PC-9 (cell line): ENCODE measurements around the gene SPAG9. TPM values are rescaled to one million over a fixed set of nuclear protein-coding genes. Genes with fewer than 3 reads are reported as not detected.

Source experiments
- BruUV-seq: library from RNA; stranded (reverse); fragments of 400-500 nt; replicated peaks from 2 replicates; lab custom pipeline; 2021; lab: Mats Ljungman, UMichigan
- CTCF ChIA-PET: fragments of 300-600 bp; sonication (Branson Sonifier 250); formaldehyde crosslinking; loops from one replicate; lab custom pipeline; 2022; ENCODE audit warnings: antibody characterized with exemption; lab: Charles Lee
- POLR2A ChIA-PET: fragments of 300-600 bp; sonication (Branson Sonifier 250); formaldehyde crosslinking; loops from one replicate; lab custom pipeline; 2022; ENCODE audit warnings: antibody characterized with exemption; ENCODE audit not compliant: unreplicated experiment; lab: Charles Lee
- DNase-seq, 2 experiments: peaks; one replicate each; pipeline versions ENCODE4 v3.0.0 to v3.0.0-alpha.2; 2015 to 2022; ENCODE audit warnings: mixed read lengths in 1 of 2
- H2AFZ ChIP-seq: fragments of 200-600 bp; sonication (generic); 2 replicates; pipeline ENCODE4 v1.8.1; 2017; ENCODE audit warnings: antibody characterized with exemption
- H3F3A ChIP-seq: fragments of 200-600 bp; sonication (generic); 2 replicates; pipeline ENCODE4 v1.8.1; 2017; ENCODE audit warnings: antibody characterized with exemption, mild to moderate bottlenecking, low read depth; ENCODE audit not compliant: insufficient read depth
- H3K27ac ChIP-seq: fragments of 200-600 bp; sonication (generic); 2 replicates; pipeline ENCODE4 v1.6.1; 2016; ENCODE audit warnings: mixed run types
- H3K27me3 ChIP-seq: fragments of 200-600 bp; sonication (generic); 2 replicates; pipeline ENCODE4 v1.6.1; 2016; ENCODE audit warnings: low read depth, mixed run types; ENCODE audit not compliant: insufficient read depth
- H3K36me3 ChIP-seq: fragments of 200-600 bp; sonication (generic); 2 replicates; pipeline ENCODE4 v1.6.1; 2016; ENCODE audit warnings: low read depth, mixed run types
- H3K4me1 ChIP-seq: fragments of 200-600 bp; sonication (generic); replicated peaks from 2 replicates; pipeline ENCODE4 v1.6.1; 2016; ENCODE audit warnings: mixed run types; ENCODE audit not compliant: insufficient read depth
- H3K4me2 ChIP-seq: fragments of 200-600 bp; sonication (generic); 2 replicates; pipeline ENCODE4 v1.6.1; 2017; ENCODE audit warnings: mixed run types
- H3K4me3 ChIP-seq: fragments of 200-600 bp; sonication (generic); 2 replicates; pipeline ENCODE4 v1.6.1; 2016; ENCODE audit warnings: mixed run types
- H3K79me2 ChIP-seq: fragments of 200-600 bp; sonication (generic); 2 replicates; pipeline ENCODE4 v1.6.1; 2017; ENCODE audit warnings: low read depth, mixed run types
- H3K9me2 ChIP-seq: fragments of 200-600 bp; sonication (generic); 2 replicates; pipeline ENCODE4 v1.8.1; 2017; ENCODE audit warnings: mild to moderate bottlenecking; ENCODE audit not compliant: insufficient read depth
- H3K9me3 ChIP-seq: fragments of 200-600 bp; sonication (generic); 2 replicates; pipeline ENCODE4 v1.8.1; 2016; ENCODE audit warnings: low read depth; ENCODE audit not compliant: insufficient read depth
- H4K20me1 ChIP-seq: fragments of 200-600 bp; sonication (generic); 2 replicates; pipeline ENCODE4 v1.8.1; 2017; ENCODE audit not compliant: insufficient read depth
- EZH2 ChIP-seq: fragments of 200-600 bp; sonication (generic); IDR thresholded peaks from 2 replicates; pipeline ENCODE4 v1.8.0; 2017; ENCODE audit warnings: antibody characterized with exemption, low read depth
- intact Hi-C: fragments of 100-400 bp; cut with micrococcal nuclease; formaldehyde crosslinking; loops from one replicate; pipeline ENCODE4 v1.10.0; 2022; ENCODE audit not compliant: unreplicated experiment
- total RNA-seq: library from RNA; stranded (reverse); gene quantifications from 2 replicates; pipeline ENCODE4 v1.2.3, GENCODE V29; 2021
- TF ChIP-seq, protein P1 (sequence below): fragments of 200-600 bp; sonication (generic); conservative IDR thresholded peaks from 2 replicates; pipeline ENCODE4 v1.6.1; 2017; ENCODE audit warnings: mixed run types, antibody characterized with exemption, mild to moderate bottlenecking, moderate library complexity

Gene SPAG9
- total RNA-seq, 1 experiment from 2014 or later, result 51.8 TPM

DNA sequence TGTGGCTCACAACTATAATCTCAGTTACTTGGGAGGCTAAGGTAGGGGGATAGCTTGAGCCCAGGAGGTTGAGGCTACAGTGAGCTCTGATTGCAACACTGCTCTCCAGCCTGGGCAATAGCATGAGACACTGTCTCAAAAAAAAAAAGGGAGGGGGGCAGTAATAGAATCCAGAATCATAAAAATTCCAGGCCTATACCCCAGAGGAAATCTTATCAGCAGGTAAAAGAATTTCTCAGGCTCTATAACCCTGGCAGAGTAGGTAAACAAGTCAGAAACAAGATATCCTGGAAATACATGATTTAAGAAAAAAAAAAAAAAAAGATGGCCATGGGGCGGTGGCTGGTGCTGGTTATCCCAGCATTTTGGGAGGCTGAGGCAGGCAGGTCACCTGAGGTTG is 12.9 kb downstream of the SPAG9 start:
- Histone ChIP-seq H3K4me1 (0 out of 2 replicates have a peak, but pooled peaks cover 6% of the 10 kb centered on the region), H2AFZ (no peak overlapping the region), H3K36me3 (no peaks in the 10 kb centered on the region), H3K4me2 (no peak overlapping the region), H4K20me1 (peaks cover 26% of the 10 kb centered on the region), H3K79me2 (peaks cover 68% of the 10 kb centered on the region), H3K4me3 (no peak overlapping the region), H3K27me3 (no peaks in the 10 kb centered on the region), H3K27ac (no peak overlapping the region), H3F3A (peaks cover 4% of the 10 kb centered on the region; the same call in 1 of the 2 replicates), H3K9me2 (no peaks in the 10 kb centered on the region), H3K9me3 (no peaks in the 10 kb centered on the region)
- CTCF ChIA-PET, result interaction anchor here (0.6 kb wide), 1 partner anchor 80 kb away, joined by 3 read pairs; no protein-coding TSS in a partner anchor
- BruUV-seq, result no TSS peak
- intact Hi-C loops, result no loop called here
- DNase-seq, result peak in 1 of 2 experiments; percentile 57
- TF ChIP-seq EZH2, result no peak
- TF ChIP-seq, protein P1, sequence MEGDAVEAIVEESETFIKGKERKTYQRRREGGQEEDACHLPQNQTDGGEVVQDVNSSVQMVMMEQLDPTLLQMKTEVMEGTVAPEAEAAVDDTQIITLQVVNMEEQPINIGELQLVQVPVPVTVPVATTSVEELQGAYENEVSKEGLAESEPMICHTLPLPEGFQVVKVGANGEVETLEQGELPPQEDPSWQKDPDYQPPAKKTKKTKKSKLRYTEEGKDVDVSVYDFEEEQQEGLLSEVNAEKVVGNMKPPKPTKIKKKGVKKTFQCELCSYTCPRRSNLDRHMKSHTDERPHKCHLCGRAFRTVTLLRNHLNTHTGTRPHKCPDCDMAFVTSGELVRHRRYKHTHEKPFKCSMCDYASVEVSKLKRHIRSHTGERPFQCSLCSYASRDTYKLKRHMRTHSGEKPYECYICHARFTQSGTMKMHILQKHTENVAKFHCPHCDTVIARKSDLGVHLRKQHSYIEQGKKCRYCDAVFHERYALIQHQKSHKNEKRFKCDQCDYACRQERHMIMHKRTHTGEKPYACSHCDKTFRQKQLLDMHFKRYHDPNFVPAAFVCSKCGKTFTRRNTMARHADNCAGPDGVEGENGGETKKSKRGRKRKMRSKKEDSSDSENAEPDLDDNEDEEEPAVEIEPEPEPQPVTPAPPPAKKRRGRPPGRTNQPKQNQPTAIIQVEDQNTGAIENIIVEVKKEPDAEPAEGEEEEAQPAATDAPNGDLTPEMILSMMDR, result no peak
- POLR2A ChIA-PET, result no interaction called here

DNA sequence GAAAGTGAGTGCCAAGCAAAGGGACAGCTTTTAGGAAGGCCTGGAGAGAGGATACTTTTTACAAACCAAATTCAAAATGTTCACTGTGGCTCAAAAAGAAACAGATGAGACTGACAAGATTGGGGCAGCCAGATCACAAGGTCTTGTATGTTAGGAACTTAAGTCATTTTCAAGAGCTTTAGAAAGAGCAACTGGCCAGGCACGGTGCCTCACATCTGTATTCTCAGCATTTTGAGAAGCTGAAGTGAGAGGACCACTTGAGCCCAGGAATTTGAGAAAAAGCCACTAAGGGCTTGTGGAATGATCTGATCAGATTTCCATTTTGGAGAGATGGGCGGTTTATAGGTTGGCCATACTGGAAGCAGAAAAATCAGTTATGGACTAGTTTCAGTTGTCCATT is 17.2 kb downstream of the SPAG9 start:
- Histone ChIP-seq H2AFZ (no peak overlapping the region), H3K27ac (peak overlapping the region; percentile 10; the same call in 1 of the 2 replicates), H3K4me2 (no peak overlapping the region), H3K79me2 (peaks cover 58% of the 10 kb centered on the region), H3K9me2 (no peaks in the 10 kb centered on the region), H3K9me3 (no peaks in the 10 kb centered on the region), H3K27me3 (no peaks in the 10 kb centered on the region), H3K4me3 (no peak overlapping the region), H3F3A (peaks cover 12% of the 10 kb centered on the region), H3K4me1 (0 out of 2 replicates have a peak, but pooled peaks cover 6% of the 10 kb centered on the region), H3K36me3 (no peaks in the 10 kb centered on the region), H4K20me1 (peaks cover 28% of the 10 kb centered on the region; the same call in 1 of the 2 replicates)
- no peak for DNase-seq
- ChIA-PET POLR2A (no interaction called here), CTCF (no interaction called here)
- TF ChIP-seq, protein P1, result no peak
- no peak for TF ChIP-seq EZH2
- intact Hi-C loops, result no loop called here
- BruUV-seq, result no TSS peak

DNA sequence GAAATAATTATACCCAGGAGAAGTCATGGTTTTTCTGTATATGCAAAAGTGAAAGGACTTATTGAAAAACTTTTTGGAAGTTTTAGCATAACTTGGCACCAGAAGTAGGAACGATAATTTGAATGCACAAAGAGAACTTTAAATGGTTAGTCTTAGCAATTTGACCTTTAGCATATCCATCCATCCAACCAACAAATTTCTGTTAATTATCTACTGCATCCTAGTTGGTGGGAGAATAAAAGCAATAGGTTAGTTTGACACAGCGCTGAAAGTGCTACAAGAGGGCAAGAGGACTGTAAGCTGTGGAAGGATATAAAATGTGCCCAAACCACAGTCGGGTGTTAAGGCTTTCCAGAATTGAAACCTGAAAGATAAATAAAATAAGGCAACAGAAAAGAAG is 17.6 kb downstream of the SPAG9 start:
- Histone ChIP-seq H3F3A (peaks cover 12% of the 10 kb centered on the region), H3K79me2 (peaks cover 58% of the 10 kb centered on the region), H3K4me1 (0 out of 2 replicates have a peak, but pooled peaks cover 5% of the 10 kb centered on the region), H3K36me3 (no peaks in the 10 kb centered on the region), H4K20me1 (peaks cover 28% of the 10 kb centered on the region; the same call in 1 of the 2 replicates), H3K27me3 (no peaks in the 10 kb centered on the region), H3K4me2 (no peak overlapping the region), H3K27ac (peak overlapping the region; percentile 10; the same call in 1 of the 2 replicates), H3K9me3 (no peaks in the 10 kb centered on the region), H3K9me2 (no peaks in the 10 kb centered on the region), H2AFZ (no peak overlapping the region), H3K4me3 (no peak overlapping the region)
- DNase-seq, result no peak
- no peak for TF ChIP-seq EZH2
- TF ChIP-seq, protein P1, result no peak
- intact Hi-C loops, result no loop called here
- no TSS peak for BruUV-seq
- ChIA-PET POLR2A (no interaction called here), CTCF (no interaction called here)
